GM12872 (cell line): Measurements from ENCODE around the gene SLC2A5.

Experiments used
- TF ChIP-seq, protein P1 (sequence below): IDR thresholded peaks from 3 replicates; pipeline ENCODE4 v1.5.1; 2011; ENCODE audit warnings: low read depth, mild to moderate bottlenecking, low read length, moderate library complexity; ENCODE audit not compliant: insufficient read depth

Gene SLC2A5

DNA sequence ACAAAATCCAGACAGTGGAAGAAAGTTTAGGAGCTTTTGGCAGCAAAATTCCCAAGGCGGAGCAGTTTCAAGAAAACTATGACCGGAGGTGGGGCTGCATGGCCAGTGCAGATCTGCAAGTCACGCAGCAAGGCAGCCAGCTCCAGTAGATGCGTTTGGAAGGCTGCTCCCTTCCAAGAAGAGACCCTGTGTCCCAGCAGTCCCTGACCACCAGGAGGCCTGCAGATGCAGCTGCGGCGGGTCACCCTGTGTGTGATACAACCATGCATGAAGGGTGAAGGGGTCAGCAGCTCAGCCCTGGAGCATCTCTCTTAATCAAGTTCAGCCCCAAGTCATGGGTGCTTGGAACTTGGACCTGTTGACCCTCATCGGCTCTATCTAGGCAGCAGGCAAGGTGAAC is 30.1 kb upstream of the SLC2A5 start:
- TF ChIP-seq, protein P1, sequence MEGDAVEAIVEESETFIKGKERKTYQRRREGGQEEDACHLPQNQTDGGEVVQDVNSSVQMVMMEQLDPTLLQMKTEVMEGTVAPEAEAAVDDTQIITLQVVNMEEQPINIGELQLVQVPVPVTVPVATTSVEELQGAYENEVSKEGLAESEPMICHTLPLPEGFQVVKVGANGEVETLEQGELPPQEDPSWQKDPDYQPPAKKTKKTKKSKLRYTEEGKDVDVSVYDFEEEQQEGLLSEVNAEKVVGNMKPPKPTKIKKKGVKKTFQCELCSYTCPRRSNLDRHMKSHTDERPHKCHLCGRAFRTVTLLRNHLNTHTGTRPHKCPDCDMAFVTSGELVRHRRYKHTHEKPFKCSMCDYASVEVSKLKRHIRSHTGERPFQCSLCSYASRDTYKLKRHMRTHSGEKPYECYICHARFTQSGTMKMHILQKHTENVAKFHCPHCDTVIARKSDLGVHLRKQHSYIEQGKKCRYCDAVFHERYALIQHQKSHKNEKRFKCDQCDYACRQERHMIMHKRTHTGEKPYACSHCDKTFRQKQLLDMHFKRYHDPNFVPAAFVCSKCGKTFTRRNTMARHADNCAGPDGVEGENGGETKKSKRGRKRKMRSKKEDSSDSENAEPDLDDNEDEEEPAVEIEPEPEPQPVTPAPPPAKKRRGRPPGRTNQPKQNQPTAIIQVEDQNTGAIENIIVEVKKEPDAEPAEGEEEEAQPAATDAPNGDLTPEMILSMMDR: no peak

DNA sequence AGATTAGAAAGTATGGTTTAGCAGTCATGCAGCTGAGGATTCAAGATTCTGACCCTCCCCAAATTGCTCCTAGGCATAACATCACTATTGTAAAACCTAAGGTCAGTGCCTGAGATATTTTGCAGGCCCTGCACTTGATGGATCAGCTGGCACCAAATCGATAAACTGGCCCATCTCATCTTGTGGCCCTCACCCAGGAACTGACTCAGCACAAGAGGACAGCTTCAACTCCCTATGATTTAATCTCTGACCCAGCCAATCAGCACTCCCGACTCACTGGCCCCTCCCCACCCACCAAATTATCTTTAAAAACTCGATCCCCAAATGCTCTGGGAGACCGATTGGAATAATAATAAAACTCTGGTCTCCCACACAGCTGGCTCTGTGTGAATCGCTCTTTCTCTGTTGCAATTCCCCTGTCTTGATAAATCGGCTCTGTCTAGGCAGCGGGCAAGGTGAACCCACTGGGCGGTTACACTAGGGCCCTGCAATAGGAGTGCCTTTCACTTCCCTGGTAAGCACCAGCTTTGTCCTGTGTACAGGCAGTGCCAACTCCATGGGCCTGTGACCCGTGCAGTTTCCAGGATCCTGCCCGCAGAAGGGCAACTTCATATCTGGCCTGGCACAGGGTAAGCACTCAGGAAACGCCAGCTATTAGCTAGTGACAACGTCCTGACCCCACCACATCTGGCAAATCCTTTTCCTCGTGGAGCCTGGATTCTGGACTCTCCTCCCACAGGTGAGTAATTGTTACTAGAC is 28.7 kb upstream of the SLC2A5 start:
- TF ChIP-seq, protein P1: no peak

DNA sequence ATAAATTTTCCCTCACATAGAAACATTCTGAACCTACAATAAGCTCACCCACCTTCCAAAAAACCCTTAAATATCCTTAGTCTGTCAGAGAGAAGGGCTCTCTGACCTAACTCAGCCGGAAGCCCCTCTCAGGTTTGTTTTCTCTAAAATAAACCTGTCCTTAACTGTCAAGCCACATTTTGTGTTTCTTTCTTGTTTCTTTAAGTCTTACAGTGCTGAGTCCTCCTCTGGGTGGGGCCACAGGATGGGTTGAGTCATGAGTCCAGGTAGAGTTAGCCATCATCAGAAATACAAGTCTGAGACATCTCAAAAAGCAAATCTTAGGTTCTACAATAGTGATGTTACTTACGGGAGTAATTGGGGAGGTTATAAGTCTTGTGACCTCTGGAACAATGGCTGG is 26.4 kb upstream of the SLC2A5 start:
- TF ChIP-seq, protein P1: no peak

DNA sequence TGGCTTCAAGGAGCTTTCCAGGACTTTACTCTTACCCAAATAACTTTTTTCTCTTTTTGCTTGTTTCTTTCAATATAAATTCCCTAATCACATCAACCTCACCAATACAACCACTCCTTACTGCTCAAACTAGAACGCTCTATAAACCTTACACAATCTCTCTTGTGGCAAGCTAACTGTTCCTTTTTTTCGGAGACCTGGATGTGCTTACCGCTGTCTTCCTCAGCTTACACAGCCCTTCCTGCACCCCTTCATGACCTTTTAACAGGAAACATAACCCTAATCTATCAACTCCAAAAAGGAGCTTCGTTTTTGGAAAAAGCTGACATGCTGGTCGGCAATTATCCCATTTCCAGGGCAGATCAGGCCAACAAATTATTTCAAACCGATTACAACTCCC is 24.1 kb upstream of the SLC2A5 start:
- TF ChIP-seq, protein P1: no peak

DNA sequence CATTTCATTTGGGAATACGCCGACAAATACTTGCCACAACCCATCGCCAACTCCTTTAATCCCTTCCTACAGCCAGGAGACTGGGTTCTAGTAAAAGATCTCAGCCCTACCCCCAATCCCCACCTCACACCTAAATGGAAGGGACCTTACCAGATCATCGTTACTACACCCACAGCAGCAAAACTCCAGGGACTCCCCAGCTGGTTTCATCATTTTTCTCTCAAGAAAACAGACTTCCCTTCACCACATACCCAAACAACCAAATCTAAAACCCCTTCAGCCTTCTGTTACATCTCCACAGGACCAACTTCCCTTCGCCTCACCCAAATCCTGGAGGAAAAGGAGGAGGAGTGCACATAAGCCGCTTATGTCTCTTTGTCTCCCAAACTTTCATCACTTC is 23.7 kb upstream of the SLC2A5 start:
- TF ChIP-seq, protein P1: no peak

DNA sequence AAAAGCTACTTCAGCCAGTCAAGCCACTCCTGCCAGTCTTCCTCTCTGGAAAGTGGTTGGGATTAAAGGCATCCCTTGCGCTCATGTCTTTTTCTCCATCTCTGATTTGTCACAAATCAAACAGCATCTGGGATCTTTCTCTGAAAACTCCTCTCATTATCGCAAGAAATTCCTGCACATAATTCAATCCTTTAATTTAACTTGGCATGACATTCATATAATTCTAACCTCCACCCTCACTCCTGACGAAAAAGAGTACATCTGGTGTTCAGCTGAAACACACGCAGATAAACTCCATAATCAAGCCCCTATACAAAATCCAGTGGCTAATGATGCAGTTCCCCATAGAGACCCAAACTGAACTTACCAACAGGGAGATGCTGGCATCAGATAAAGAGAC is 19.4 kb upstream of the SLC2A5 start:
- TF ChIP-seq, protein P1: no peak

DNA sequence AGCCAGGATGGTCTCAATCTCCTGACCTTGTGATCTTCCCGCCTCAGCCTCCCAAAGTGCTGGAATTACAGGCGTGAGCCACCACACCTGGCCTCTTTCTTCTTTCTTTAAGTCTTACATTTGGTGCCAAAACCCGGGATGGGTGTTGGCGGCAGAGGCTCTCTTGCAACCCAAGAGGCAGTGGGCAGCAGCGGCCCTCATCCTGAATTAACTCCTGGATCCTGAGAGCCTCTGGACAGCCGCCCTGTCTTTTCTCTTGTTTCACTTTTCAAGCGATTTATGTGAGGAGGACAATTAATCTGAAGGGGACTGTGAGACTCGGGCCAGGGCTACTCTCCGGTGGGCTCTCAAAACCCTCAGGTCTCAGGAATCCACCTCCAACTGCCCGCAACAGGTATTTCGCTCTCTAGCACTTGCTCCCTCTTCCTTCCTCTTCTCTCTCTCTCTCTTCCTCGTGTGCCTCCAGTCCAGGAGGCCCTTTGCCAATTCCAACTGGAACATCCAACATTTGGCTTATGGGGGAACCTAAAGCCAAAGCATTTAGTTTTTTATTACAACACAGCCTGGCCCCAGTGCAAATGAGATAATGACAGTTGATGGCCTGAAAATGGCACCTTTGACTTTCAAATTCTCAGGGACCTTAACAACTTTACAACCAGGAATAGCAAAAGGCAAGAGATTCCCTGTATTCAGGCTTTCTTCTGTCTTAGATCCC is 18.1 kb upstream of the SLC2A5 start:
- TF ChIP-seq, protein P1: no peak
